Type B pancreatic cell (in vitro differentiated cells): ENCODE measurements around the gene CSH1. TPM values are rescaled to one million over a fixed set of nuclear protein-coding genes. Genes with fewer than 3 reads are reported as not detected.

Source experiments
- DNase-seq: peaks from one replicate; pipeline ENCODE4 v3.0.0; 2021; ENCODE audit warnings: mixed read lengths; ENCODE audit not compliant: unreplicated experiment; ENCODE audit errors: extremely low spot score
- H3K27ac Mint-ChIP-seq: 2 replicates; pipeline ENCODE4 v1.8.0; 2021; ENCODE audit warnings: mild to moderate bottlenecking, mixed read lengths
- H3K27me3 Mint-ChIP-seq: 2 replicates; pipeline ENCODE4 v1.8.0; 2021; ENCODE audit warnings: mixed read lengths
- H3K36me3 Mint-ChIP-seq: 2 replicates; pipeline ENCODE4 v1.8.0; 2021; ENCODE audit warnings: mixed read lengths
- H3K4me1 Mint-ChIP-seq: one replicate; pipeline ENCODE4 v1.8.0; 2021; ENCODE audit warnings: mixed read lengths; ENCODE audit not compliant: unreplicated experiment
- H3K4me3 Mint-ChIP-seq: 2 replicates; pipeline ENCODE4 v1.8.0; 2021; ENCODE audit warnings: mild to moderate bottlenecking, mixed read lengths
- H3K9me3 Mint-ChIP-seq: 2 replicates; pipeline ENCODE4 v1.8.0; 2021; ENCODE audit warnings: mixed read lengths
- CTCF ChIP-seq: fragments of 200-600 bp; sonication (generic); conservative IDR thresholded peaks from 2 replicates; pipeline ENCODE4 v1.5.0; 2021; ENCODE audit warnings: antibody characterized with exemption, mild to moderate bottlenecking
- total RNA-seq: library from RNA; stranded (reverse); gene quantifications from 2 replicates; pipeline ENCODE4 v1.2.1, GENCODE V29; 2021; ENCODE audit warnings: low replicate concordance

Gene CSH1
- total RNA-seq, 1 donor from 2014 or later = not detected

DNA sequence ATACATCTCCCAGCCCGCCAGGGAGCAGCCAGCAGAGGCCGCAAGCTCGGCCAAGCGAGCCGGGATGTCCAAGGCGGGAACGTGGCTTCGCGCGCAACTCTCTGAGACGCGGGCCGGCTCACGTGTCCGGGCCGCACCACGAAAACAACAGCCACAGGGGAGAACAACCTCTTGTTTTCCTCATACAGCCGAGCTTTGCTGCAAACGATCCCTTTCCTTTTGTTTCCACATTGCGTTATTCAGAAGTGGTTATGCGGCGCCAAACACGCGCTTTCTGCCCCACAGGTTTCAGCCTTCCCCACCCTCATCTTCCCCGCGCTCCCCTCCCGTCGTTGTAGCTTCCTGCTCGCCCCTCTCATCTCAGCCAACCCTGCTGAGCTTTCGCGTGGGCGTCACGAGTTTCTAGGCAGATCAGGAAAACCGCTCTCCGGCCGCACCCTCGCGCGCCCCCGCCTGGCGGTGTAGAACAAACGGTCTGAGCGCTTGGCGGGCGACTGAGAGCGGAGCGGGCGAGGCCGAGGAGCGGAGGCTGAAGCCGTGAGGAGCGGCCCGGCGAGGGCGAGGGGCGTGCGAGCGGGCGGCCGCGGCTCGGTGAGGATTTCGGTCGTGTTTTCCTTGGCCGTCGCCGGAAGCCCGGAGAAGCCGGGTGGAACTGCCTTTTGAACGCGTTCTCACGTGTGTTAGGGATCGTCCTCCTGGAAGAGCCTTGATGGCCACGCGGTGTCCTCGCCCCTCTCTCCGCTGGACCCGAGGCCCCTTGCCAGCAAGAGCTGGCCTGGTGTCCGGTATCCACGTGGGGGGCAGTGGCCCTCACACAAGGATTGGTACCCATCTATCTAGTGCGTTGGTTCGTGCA, 47.3 kb downstream of the CSH1 start:
- DNase-seq = peak; percentile 83
- peak; percentile 57 for TF ChIP-seq CTCF
- Mint-ChIP-seq H3K27ac (peak overlapping the region; percentile 90), H3K4me1 (peaks cover 8% of the 10 kb centered on the region), H3K27me3 (peaks cover 17% of the 10 kb centered on the region), H3K9me3 (peaks cover 4% of the 10 kb centered on the region), H3K36me3 (peaks cover 9% of the 10 kb centered on the region), H3K4me3 (peak overlapping the region; percentile 83)

GRCh38 chr17:63847525-63848249, 48.7 kb downstream of the CSH1 start:
- TF ChIP-seq CTCF = no peak
- Mint-ChIP-seq H3K4me3 (peak overlapping the region; percentile 10), H3K4me1 (peaks cover 13% of the 10 kb centered on the region), H3K36me3 (peaks cover 9% of the 10 kb centered on the region), H3K27ac (no peak overlapping the region), H3K27me3 (peaks cover 17% of the 10 kb centered on the region), H3K9me3 (peaks cover 4% of the 10 kb centered on the region)
- DNase-seq = no peak

DNA sequence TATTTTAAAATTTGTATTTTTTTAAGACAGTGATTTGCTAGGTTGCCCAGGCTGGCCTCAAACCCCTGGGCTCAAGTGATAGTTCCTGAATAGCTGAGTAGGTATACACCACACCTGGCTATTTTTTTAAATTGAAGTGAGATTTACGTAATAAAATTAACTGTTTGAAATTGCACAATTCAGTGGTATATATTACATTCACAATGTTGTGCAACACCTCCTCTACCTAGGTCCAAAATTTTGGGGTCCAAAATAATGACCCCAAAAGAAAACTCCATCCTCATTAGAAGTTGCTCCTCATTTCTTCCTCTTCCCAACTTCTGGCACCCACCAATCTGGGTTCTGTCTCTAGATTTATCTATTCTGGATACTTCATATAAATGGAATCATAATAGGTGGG, 50.9 kb downstream of the CSH1 start:
- Mint-ChIP-seq H3K9me3 (peaks cover 4% of the 10 kb centered on the region), H3K36me3 (peaks cover 9% of the 10 kb centered on the region), H3K4me3 (peak overlapping the region; percentile 48), H3K4me1 (peaks cover 22% of the 10 kb centered on the region), H3K27me3 (peaks cover 14% of the 10 kb centered on the region), H3K27ac (peak overlapping the region; percentile 10)
- no peak for DNase-seq
- no peak for TF ChIP-seq CTCF

Other genes with a start within 250 kb of the CSH1 start
- gene LIMD2, start 196.4 kb downstream of the CSH1 start, total RNA-seq = 16.1 and 65.1 TPM in 2 replicates
- 26.5 and 43.9 TPM in 2 replicates for gene STRADA, start 154.8 kb downstream of the CSH1 start, total RNA-seq
- gene CCDC47, start 123.0 kb downstream of the CSH1 start, total RNA-seq = 71.8 and 78.2 TPM in 2 replicates
- 124 and 148 TPM in 2 replicates for gene DDX42, start 122.4 kb downstream of the CSH1 start, total RNA-seq
- gene PSMC5, start 69.1 kb downstream of the CSH1 start, total RNA-seq = 112 and 113 TPM in 2 replicates
- gene FTSJ3, start 68.9 kb downstream of the CSH1 start, total RNA-seq = 39.4 and 45.2 TPM in 2 replicates
- 64.8 and 67.3 TPM in 2 replicates for gene SMARCD2, start 53.9 kb downstream of the CSH1 start, total RNA-seq
- not detected in 2 replicates for gene CSH2, start 22.9 kb downstream of the CSH1 start, total RNA-seq
- gene GH2, start 14.6 kb downstream of the CSH1 start, total RNA-seq = not detected in 2 replicates
- gene CSHL1, start 14.7 kb upstream of the CSH1 start, total RNA-seq = not detected in 2 replicates
- not detected in 2 replicates for gene GH1, start 22.3 kb upstream of the CSH1 start, total RNA-seq
- not detected in 2 replicates for gene CD79B, start 35.8 kb upstream of the CSH1 start, total RNA-seq
- 0.39 TPM in 1 of 2 replicates, not detected in the other for gene SCN4A, start 76.3 kb upstream of the CSH1 start, total RNA-seq
- 0.45 and 4.2 TPM in 2 replicates for gene PRR29, start 101.8 kb upstream of the CSH1 start, total RNA-seq
- 1.2 TPM in 1 of 2 replicates, not detected in the other for gene ICAM2, start 124.1 kb upstream of the CSH1 start, total RNA-seq
- gene ERN1, start 233.6 kb upstream of the CSH1 start, total RNA-seq = 12.1 and 13.9 TPM in 2 replicates